ENCODE data around the gene SVIL. TPM values are rescaled to one million over a fixed set of nuclear protein-coding genes. Genes with fewer than 3 reads are reported as not detected.

The SVIL gene
- total RNA-seq, 2 experiments from 2014 or later = 0.47 to 1.5 TPM

GRCh38 chr10:29434111-29434510 is 200.7 kb downstream of the SVIL start:
- POLR2A ChIA-PET = no interaction called here

GRCh38 chr10:29431711-29432110 is 203.1 kb downstream of the SVIL start:
- no peak for DNase-seq (ENCODE audit: low spot score)
- ChIA-PET POLR2A (no interaction called here), CTCF (ENCODE audit: unreplicated experiment) (no interaction called here)
- Histone ChIP-seq H3K4me1 (ENCODE audit: insufficient read depth, low read length, poor library complexity, severe bottlenecking) (no peaks in the 10 kb centered on the region), H4K20me1 (ENCODE audit: insufficient read depth, low read length) (no peaks in the 10 kb centered on the region), H3K79me2 (ENCODE audit: insufficient read depth, low read depth, low read length) (no peaks in the 10 kb centered on the region), H3K27ac (ENCODE audit: low read depth, low read length, poor library complexity, severe bottlenecking) (no peak overlapping the region), H3K36me3 (ENCODE audit: insufficient read depth, low read length) (no peaks in the 10 kb centered on the region), H2AFZ (ENCODE audit: low read length) (no peak overlapping the region), H3K4me2 (ENCODE audit: low read length) (no peak overlapping the region), H3K9me2 (ENCODE audit: insufficient read depth, low read length) (no peaks in the 10 kb centered on the region), H3K9me3 (ENCODE audit: low read length) (no peaks in the 10 kb centered on the region), H3K4me3 (ENCODE audit: low read depth, low read length, poor library complexity, severe bottlenecking) (no peak overlapping the region)
- TF ChIP-seq EZH2phosphoT487 (IDR thresholded peaks at IDR 0.05; ENCODE audit: borderline replicate concordance, low read depth, low read length) = no peak
- TF ChIP-seq CTCF (conservative IDR thresholded peaks at IDR 0.05; ENCODE audit: low read length) = no peak
- intact Hi-C loops (cut with micrococcal nuclease; ENCODE audit: unreplicated experiment) = no loop called here
- BruUV-seq (replicated peaks) = no TSS peak

More at GRCh38 chr10:29434111-29434510, 200.7 kb downstream of the SVIL start:
- intact Hi-C loops (cut with micrococcal nuclease; ENCODE audit: unreplicated experiment) = no loop called here
- Histone ChIP-seq H3K4me3 (ENCODE audit: low read depth, low read length, poor library complexity, severe bottlenecking) (no peak overlapping the region), H3K9me2 (ENCODE audit: insufficient read depth, low read length) (no peaks in the 10 kb centered on the region), H3K4me1 (ENCODE audit: insufficient read depth, low read length, poor library complexity, severe bottlenecking) (no peaks in the 10 kb centered on the region), H3K36me3 (ENCODE audit: insufficient read depth, low read length) (no peaks in the 10 kb centered on the region), H3K27ac (ENCODE audit: low read depth, low read length, poor library complexity, severe bottlenecking) (no peak overlapping the region), H3K79me2 (ENCODE audit: insufficient read depth, low read depth, low read length) (no peaks in the 10 kb centered on the region), H3K4me2 (ENCODE audit: low read length) (no peak overlapping the region), H4K20me1 (ENCODE audit: insufficient read depth, low read length) (no peaks in the 10 kb centered on the region), H3K9me3 (ENCODE audit: low read length) (no peaks in the 10 kb centered on the region), H2AFZ (ENCODE audit: low read length) (no peak overlapping the region)
- CTCF ChIA-PET (ENCODE audit: unreplicated experiment) = no interaction called here
- no TSS peak for BruUV-seq (replicated peaks)
- DNase-seq (ENCODE audit: low spot score) = no peak
- TF ChIP-seq CTCF (conservative IDR thresholded peaks at IDR 0.05; ENCODE audit: low read length) (no peak), EZH2phosphoT487 (IDR thresholded peaks at IDR 0.05; ENCODE audit: borderline replicate concordance, low read depth, low read length) (no peak)

- CTCF ChIA-PET (ENCODE audit: unreplicated experiment) = no interaction called here
- H3K79me2 ChIP-seq (ENCODE audit: insufficient read depth, low read depth, low read length) = no peaks in the 10 kb centered on the region
- no TSS peak for BruUV-seq (replicated peaks)
These were observed 204.7 kb downstream of the SVIL start for GRCh38 chr10:29430101-29430500.

More at GRCh38 chr10:29430101-29430500, 204.7 kb downstream of the SVIL start:
- DNase-seq (ENCODE audit: low spot score) = no peak
- no peaks in the 10 kb centered on the region for H3K9me2 ChIP-seq (ENCODE audit: insufficient read depth, low read length)
- H3K4me3 ChIP-seq (ENCODE audit: low read depth, low read length, poor library complexity, severe bottlenecking) = no peak overlapping the region
- TF ChIP-seq CTCF (conservative IDR thresholded peaks at IDR 0.05; ENCODE audit: low read length) (no peak), EZH2phosphoT487 (IDR thresholded peaks at IDR 0.05; ENCODE audit: borderline replicate concordance, low read depth, low read length) (no peak)
- no peak overlapping the region for H3K4me2 ChIP-seq (ENCODE audit: low read length)
- no peak overlapping the region for H3K27ac ChIP-seq (ENCODE audit: low read depth, low read length, poor library complexity, severe bottlenecking)
- intact Hi-C loops (cut with micrococcal nuclease; ENCODE audit: unreplicated experiment) = no loop called here
- no peaks in the 10 kb centered on the region for H3K36me3 ChIP-seq (ENCODE audit: insufficient read depth, low read length)
- POLR2A ChIA-PET = no interaction called here
- H2AFZ ChIP-seq (ENCODE audit: low read length) = no peak overlapping the region
- no peaks in the 10 kb centered on the region for H4K20me1 ChIP-seq (ENCODE audit: insufficient read depth, low read length)
- no peaks in the 10 kb centered on the region for H3K4me1 ChIP-seq (ENCODE audit: insufficient read depth, low read length, poor library complexity, severe bottlenecking)
- no peaks in the 10 kb centered on the region for H3K9me3 ChIP-seq (ENCODE audit: low read length)
